HG03103 (cell line): ENCODE data around the gene PHKA2.

ENCODE experiments used
- ATAC-seq: cut with Tn5 transposase; IDR thresholded peaks from one replicate; pipeline ENCODE4 v1.9.1; 2021; ENCODE audit warnings: low read depth; ENCODE audit not compliant: unreplicated experiment

The PHKA2 gene

GRCh38 chrX:18933617-18934016 lies 50.3 kb downstream of the PHKA2 start:
- ATAC-seq = no peak

DNA sequence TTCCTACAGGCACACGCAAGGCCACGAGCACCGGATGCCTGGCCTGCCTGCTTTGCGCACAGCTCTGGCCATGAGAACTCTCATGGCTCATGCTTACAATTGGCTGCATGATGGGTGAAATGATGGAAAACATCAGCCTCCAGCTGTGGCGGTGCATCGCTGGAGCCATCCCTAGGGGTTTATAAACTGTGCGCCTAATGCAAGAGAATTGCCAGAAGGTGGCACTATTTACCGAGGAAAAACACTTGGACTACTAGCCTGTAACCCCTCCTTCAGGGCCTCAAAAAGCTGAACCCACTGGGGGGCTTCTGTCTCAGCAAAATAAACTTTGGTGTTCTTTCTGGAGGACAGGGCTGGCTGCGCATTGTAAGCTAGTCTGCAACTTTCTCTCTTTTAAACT lies 51.9 kb downstream of the PHKA2 start:
- ATAC-seq = no peak

DNA sequence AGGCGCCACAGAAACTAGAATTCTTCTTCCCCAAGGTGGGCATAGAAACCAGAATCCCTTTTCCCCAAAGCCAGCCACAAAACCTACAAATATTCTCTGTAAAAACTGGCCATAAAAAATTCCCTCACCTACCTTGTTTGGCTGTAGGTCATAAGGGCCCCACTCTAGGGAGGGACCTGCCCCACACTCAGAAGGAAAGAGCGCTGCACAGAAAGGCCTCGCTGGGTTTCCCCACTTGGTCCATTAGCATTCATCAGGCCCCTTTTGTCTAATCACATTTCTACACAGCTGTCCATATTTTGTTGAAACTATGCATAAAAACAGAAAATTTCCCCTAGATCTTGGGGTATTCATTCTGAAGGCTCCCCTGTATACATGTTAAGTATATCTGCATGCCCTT lies 54.1 kb downstream of the PHKA2 start:
- no peak for ATAC-seq

- ATAC-seq = no peak
Observed at GRCh38 chrX:18927558-18927957, 56.4 kb downstream of the PHKA2 start.

DNA sequence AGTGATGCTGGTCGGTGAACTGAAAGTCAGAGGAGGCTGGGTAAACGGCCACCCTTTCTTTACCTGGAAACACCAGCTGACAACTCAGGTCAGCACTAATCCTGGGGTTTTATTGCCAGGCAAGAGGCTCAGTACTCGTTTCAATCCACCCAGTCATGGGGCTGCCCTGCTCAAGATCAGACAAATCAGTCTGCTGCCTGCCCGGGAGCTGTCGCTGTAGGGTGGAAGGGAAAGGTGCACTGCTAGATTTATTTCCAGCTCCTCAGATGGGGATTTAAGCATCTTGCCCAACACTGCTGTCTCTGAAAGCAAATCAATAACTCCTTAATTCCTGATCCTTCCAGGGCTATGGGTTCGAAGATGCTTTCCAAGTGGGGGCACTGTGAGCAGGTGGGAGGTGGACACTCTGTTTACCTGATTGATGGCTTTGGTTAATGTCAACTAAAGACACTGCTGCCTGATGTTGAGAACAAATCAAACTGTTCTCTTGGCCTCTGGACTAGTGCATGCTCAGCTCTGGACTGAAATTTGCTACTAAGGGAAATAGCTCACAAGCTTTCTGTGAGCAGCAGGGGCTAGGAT lies 59.3 kb downstream of the PHKA2 start:
- ATAC-seq = no peak

DNA sequence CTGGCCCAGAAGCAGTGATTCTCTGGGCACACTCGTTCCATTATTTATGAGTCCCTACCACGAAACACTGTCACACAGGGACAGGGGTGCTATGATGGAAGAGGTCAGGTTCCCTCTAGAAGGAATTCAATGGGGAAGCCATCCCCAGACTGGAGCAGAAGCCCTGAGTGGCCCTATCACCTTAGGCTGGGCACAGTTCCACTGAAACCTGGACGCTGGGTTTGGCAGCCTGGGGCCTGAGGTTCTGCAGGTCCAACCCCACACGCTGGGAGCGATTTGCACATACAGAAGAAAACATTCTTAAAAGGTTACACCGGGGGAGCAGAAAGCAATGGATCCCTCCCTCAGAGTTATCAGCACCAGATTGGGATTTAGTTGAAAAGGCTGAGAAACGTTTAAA lies 63.3 kb downstream of the PHKA2 start:
- ATAC-seq = no peak

GRCh38 chrX:18920079-18920478 lies 63.8 kb downstream of the PHKA2 start:
- ATAC-seq = no peak

- ATAC-seq = no peak
Observed at GRCh38 chrX:18917831-18918230, 66.1 kb downstream of the PHKA2 start.

DNA sequence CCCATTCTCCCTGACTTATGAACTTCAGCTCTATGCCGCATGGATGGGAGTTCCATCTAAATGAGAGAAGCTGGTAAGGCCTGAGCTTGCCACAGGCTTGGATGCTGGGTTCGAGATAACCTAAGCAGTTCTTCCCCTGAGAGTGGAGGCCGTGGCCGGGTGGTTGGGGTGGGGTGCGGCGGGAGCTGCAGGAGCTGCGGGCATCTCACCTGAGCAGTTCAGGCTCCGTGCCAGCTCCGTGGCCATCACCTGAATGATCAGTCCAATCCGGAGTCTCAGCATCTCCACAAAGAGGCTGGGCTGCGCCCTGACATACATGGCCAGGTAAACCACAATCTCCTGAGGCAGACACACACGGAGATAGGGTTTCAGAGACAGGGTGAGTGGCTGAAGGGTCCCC lies 77.6 kb downstream of the PHKA2 start:
- no peak for ATAC-seq

GRCh38 chrX:18900401-18900976 lies 83.4 kb downstream of the PHKA2 start:
- ATAC-seq = no peak

DNA sequence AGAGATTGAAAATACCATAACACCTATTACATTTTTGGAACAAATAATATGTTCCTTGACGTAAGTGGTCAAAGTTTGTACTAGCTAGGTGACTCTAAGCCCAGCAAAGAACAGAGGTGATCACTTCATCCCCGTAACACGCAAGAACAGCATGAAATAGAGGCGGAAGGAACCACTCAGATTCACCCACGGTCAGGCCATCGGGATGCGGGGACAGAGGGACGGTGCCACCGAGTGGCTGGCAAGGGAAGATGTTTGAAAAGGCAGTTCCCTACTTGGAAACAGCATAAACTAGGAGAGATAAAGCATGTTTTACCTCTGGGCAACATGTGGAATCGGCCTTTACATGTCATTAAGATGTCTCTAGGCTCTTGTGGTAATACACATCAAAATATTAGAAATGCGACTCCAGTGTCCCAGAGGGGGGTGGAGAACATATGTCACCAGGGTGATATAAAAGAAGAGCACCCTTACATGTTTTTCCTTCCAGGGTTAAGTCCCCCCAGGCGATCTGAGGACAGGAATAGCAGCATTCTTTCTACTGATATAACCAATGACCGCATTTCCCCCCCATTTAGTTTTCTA lies 84.0 kb downstream of the PHKA2 start:
- no peak for ATAC-seq

DNA sequence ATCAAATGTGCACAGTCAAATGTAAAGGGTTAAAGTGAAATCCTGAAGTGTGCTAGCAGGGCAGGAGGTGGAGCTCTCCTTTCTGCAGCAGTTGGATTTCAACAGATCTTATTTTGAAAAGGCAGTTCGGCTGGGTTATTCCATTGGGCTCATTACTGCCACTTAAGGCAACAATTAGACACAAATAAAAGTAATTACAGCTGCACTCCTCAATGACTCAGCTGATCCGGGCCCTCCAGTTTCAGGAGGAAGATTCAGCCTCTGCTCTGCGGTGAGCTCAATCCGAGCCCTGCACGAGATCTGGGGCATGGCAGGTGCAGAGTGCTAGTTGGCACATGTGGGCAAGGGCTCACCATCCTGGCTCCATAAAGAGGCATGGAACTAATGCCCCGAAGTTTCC lies 85.4 kb downstream of the PHKA2 start:
- ATAC-seq = no peak

DNA sequence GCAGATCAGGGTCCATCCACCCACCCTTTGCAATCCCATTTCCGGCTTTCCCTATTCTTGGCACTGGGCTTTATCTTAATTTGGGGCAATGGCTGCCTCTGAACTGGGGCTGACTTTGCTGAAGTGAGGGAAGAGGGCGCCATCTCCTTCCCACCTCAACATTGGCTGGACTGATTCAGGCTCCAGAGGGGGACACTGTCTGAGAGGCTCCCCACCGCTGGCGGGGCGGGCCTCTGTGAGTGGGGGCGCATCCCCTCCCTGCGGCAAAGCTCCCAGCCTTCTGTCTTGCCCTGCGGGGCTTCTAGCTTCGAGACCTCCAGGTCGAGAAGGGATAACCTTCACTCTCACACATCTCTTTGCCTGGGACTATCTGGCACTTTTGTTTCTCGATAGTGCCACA lies 85.8 kb downstream of the PHKA2 start:
- ATAC-seq = no peak

GRCh38 chrX:18897611-18898010 lies 86.3 kb downstream of the PHKA2 start:
- ATAC-seq = no peak

DNA sequence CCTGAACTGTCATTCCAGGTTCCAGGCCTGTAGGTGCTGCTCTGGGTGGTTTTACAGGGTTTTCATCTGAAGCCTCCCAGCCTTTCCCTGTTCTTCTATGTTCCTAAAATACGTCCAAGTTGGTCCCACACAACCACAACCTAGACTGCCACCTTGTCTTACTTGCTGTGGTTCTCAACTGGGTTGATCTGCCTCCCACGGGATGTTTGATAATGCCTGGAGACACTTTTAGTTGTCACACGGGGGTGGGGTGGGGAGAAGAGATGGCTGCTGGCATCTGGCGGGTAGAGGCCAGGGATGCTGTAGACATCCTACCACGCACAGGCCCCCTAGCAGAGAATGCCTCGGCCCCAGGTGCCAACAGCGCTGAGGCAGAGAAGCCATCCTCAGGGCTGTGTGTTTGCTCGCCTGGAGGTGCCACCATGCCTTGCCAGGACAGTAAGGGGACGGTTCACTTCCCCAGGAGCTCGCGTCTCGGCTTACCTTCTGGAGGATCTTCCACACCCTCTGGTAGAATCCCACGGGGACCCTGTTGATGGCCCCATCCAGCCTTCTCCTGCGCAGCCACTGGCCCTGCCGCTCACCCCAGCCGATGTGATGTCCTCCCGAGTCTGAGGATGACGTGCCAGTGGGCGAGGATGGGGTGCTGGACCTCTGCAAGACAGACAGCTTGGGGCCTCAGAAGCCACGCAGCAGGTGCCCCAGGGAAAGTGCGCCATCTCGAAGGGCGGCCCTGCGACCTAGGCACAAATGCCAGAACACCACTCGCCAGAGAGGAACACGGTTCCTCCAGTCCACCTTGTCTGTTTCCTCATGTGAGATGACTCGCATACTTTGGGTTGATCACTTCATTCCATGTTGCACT lies 87.0 kb downstream of the PHKA2 start:
- ATAC-seq = no peak

DNA sequence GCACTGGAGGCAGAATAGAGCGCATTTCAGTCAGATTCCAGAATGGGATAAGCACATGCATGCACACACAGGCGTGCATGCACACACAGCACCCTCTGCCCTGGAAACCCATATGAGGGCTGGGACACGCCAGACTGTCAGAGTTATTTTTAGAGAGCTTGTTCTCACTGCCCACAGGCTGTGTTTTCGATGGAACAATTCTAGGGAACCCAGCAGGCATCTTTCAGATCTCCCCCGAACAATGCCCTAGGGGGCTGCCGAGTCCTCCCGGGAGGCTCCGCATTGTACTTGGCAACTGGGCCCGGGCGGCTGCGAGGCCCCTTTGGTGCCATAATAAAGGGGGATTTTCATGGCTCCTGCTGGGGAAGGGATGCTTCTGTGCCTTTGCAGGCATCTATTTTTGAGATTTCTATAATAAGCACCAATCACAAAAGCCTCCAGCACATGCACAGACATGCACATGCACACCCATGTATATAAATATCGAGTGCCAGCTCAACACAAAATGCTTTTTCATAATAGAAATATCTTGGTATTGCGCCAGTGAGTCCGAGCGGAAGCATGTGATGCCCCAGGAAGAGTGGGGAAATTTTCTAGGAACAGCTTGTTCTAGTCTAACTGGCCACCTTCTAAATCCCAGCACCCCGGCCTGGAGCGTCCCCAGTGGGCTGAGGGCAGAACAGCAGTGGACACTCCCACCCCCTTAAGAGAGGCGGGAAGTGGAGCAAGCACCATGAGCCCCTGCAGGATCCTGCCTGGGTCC lies 88.5 kb downstream of the PHKA2 start:
- no peak for ATAC-seq

DNA sequence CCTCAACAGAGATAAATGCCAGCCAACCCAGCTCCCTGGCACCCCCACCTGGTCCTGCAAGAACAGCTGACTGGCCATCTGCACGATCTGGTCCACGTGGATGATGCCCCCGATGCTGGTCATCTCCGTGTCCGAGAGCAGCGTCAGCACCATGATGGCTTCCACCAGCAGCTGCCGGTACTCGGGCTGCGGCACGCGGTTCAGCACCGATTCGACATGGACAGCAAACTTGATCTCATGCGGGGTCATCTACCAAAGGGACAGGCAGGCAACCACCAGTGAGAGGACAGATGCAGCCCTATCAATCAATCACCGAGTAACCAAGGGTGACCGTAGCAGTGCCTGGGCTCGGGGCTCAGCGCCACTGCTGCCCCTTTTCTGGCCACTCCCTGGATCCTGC lies 89.8 kb downstream of the PHKA2 start:
- ATAC-seq = no peak

GRCh38 chrX:18893536-18893935 lies 90.4 kb downstream of the PHKA2 start:
- no peak for ATAC-seq

GRCh38 chrX:18892899-18893298 lies 91.0 kb downstream of the PHKA2 start:
- ATAC-seq = no peak

- ATAC-seq = no peak
Observed at GRCh38 chrX:18891548-18891945, 92.4 kb downstream of the PHKA2 start.
